ENCODE data around the gene TBL1Y.

GRCh38 chrY:7094365-7094764, 183.9 kb downstream of the TBL1Y start:
- TF ChIP-seq, protein P1, sequence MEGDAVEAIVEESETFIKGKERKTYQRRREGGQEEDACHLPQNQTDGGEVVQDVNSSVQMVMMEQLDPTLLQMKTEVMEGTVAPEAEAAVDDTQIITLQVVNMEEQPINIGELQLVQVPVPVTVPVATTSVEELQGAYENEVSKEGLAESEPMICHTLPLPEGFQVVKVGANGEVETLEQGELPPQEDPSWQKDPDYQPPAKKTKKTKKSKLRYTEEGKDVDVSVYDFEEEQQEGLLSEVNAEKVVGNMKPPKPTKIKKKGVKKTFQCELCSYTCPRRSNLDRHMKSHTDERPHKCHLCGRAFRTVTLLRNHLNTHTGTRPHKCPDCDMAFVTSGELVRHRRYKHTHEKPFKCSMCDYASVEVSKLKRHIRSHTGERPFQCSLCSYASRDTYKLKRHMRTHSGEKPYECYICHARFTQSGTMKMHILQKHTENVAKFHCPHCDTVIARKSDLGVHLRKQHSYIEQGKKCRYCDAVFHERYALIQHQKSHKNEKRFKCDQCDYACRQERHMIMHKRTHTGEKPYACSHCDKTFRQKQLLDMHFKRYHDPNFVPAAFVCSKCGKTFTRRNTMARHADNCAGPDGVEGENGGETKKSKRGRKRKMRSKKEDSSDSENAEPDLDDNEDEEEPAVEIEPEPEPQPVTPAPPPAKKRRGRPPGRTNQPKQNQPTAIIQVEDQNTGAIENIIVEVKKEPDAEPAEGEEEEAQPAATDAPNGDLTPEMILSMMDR (IDR thresholded peaks at IDR 0.05 in 8 of 11, conservative IDR thresholded peaks at IDR 0.05 in 3 of 11), result no peak
- no peak for TF ChIP-seq POLR2A (IDR thresholded peaks at IDR 0.05)
